GM21447 (cell line): ENCODE results near the gene GDF7.

ENCODE experiments used
- ATAC-seq: cut with Tn5 transposase; IDR thresholded peaks from one replicate; pipeline ENCODE4 v1.9.1; 2021; ENCODE audit not compliant: unreplicated experiment

GDF7 gene

GRCh38 chr2:20627712-20628380 lies 39.1 kb upstream of the GDF7 start:
- ATAC-seq: no peak

- no peak for ATAC-seq
Observed at GRCh38 chr2:20629181-20629580, 37.8 kb upstream of the GDF7 start.

- no peak for ATAC-seq
Observed at GRCh38 chr2:20629581-20630171, 37.3 kb upstream of the GDF7 start.

- ATAC-seq: no peak
Observed at GRCh38 chr2:20630967-20631366, 36.0 kb upstream of the GDF7 start.

- no peak for ATAC-seq
Observed at GRCh38 chr2:20631617-20632307, 35.2 kb upstream of the GDF7 start.

- no peak for ATAC-seq
Observed at GRCh38 chr2:20632446-20632990, 34.4 kb upstream of the GDF7 start.

- ATAC-seq: no peak
Observed at GRCh38 chr2:20633001-20633400, 33.9 kb upstream of the GDF7 start.

GRCh38 chr2:20633794-20634506 lies 33.0 kb upstream of the GDF7 start:
- no peak for ATAC-seq

GRCh38 chr2:20634507-20635112 lies 32.3 kb upstream of the GDF7 start:
- no peak for ATAC-seq

GRCh38 chr2:20635113-20635510 lies 31.8 kb upstream of the GDF7 start:
- no peak for ATAC-seq

GRCh38 chr2:20635675-20636584 lies 31.0 kb upstream of the GDF7 start:
- peak; percentile 74 for ATAC-seq

- no peak for ATAC-seq
Observed at GRCh38 chr2:20637147-20637546, 29.8 kb upstream of the GDF7 start.

GRCh38 chr2:20638014-20638413 lies 28.9 kb upstream of the GDF7 start:
- ATAC-seq: no peak

- no peak for ATAC-seq
Observed at GRCh38 chr2:20638646-20639430, 28.1 kb upstream of the GDF7 start.

- ATAC-seq: no peak
Observed at GRCh38 chr2:20640411-20641122, 26.4 kb upstream of the GDF7 start.

GRCh38 chr2:20641123-20641985 lies 25.6 kb upstream of the GDF7 start:
- no peak for ATAC-seq

- ATAC-seq: peak; percentile 93
Observed at GRCh38 chr2:20642055-20642971, 24.6 kb upstream of the GDF7 start.
